ENCODE data around the gene LIN7C. TPM values are rescaled to one million over a fixed set of nuclear protein-coding genes. Genes with fewer than 3 reads are reported as not detected.

The LIN7C gene
- total RNA-seq, 4 donors from 2014 or later: 61.8 to 72.8 (median 66.3) TPM

GRCh38 chr11:27512238-27512637, 5.7 kb upstream of the LIN7C start:
- no peak for DNase-seq

GRCh38 chr11:27509908-27510307, 3.3 kb upstream of the LIN7C start:
- Histone ChIP-seq H3K9me3 (no peaks in the 10 kb centered on the region), H3K4me1 (peaks cover 14 to 16% of the 10 kb centered on the region in 2 donors), H3K27ac (no peak overlapping the region), H3K36me3 (no peaks in the 10 kb centered on the region), H3K27me3 (no peaks in the 10 kb centered on the region), H3K4me3 (replicated peaks in 1 of 3) (no peak overlapping the region)
- DNase-seq: no peak
- no peak for TF ChIP-seq CTCF (IDR thresholded peaks at IDR 0.05)
- no peak for TF ChIP-seq POLR2A (IDR thresholded peaks at IDR 0.05)
- intact Hi-C loops (cut with DNase I): no loop called here
- WGBS, 2 donors: 94 to 97% methylated on average over 4 of the region's 4 CpGs

More at GRCh38 chr11:27512238-27512637, 5.7 kb upstream of the LIN7C start:
- 92% methylated on average over 3 of the region's 3 CpGs for WGBS, 2 donors
- intact Hi-C loops (cut with DNase I): no loop called here
- no peak for TF ChIP-seq CTCF (IDR thresholded peaks at IDR 0.05)
- TF ChIP-seq POLR2A (IDR thresholded peaks at IDR 0.05): no peak
- Histone ChIP-seq H3K4me1 (peaks cover 3 to 7% of the 10 kb centered on the region in 2 donors), H3K27ac (no peak overlapping the region), H3K27me3 (no peaks in the 10 kb centered on the region), H3K9me3 (no peaks in the 10 kb centered on the region), H3K36me3 (no peaks in the 10 kb centered on the region), H3K4me3 (replicated peaks in 1 of 3) (no peak overlapping the region)

- TF ChIP-seq CTCF (IDR thresholded peaks at IDR 0.05) (no peak), POLR2A (IDR thresholded peaks at IDR 0.05) (no peak)
- no peak for DNase-seq
- H3K9me3 ChIP-seq: no peaks in the 10 kb centered on the region
- intact Hi-C loops (cut with DNase I): no loop called here
- H3K36me3 ChIP-seq: no peaks in the 10 kb centered on the region
- no peak overlapping the region for H3K4me3 ChIP-seq (replicated peaks in 1 of 3)
- peak overlapping the region in 1 of 3 donors; percentile 84 for H3K27ac ChIP-seq
- no peaks in the 10 kb centered on the region for H3K27me3 ChIP-seq
- peaks cover 14 to 22% of the 10 kb centered on the region in 2 donors for H3K4me1 ChIP-seq
- WGBS, 2 donors: 91 to 93% methylated on average over 4 of the region's 4 CpGs
Observed at GRCh38 chr11:27507557-27508322, 1.2 kb upstream of the LIN7C start.

GRCh38 chr11:27505781-27506180, 788 bp downstream of the LIN7C start:
- intact Hi-C loops (cut with DNase I): no loop called here
- 5 to 7% methylated on average over 5 of the region's 5 CpGs for WGBS, 2 donors
- H3K4me1 ChIP-seq: peaks cover 14 to 22% of the 10 kb centered on the region in 2 donors

More at GRCh38 chr11:27505781-27506180, 788 bp downstream of the LIN7C start:
- Histone ChIP-seq H3K4me3 (replicated peaks in 1 of 3) (peak overlapping the region in 2 of 3 donors; percentile 86 to 90), H3K36me3 (peaks cover 0 to 4% of the 10 kb centered on the region in 2 donors), H3K27me3 (no peaks in the 10 kb centered on the region), H3K27ac (peak overlapping the region in 2 of 3 donors; percentile 84 to 92), H3K9me3 (no peaks in the 10 kb centered on the region)
- TF ChIP-seq POLR2A (IDR thresholded peaks at IDR 0.05) (no peak), CTCF (IDR thresholded peaks at IDR 0.05) (no peak)
- DNase-seq: no peak
